Activated CD4-positive, CD25-positive, alpha-beta regulatory T cell treated with anti-CD3 and anti-CD28 coated beads, Interleukin-2, amount 50 U/mL, for 72 hours (primary cell): ENCODE data around the gene DLG3.

Experiments
- DNase-seq: peaks from one replicate; pipeline ENCODE4 v3.0.0; 2021

Gene DLG3

GRCh38 chrX:70437921-70438665 is 6.5 kb upstream of the DLG3 start:
- no peak for DNase-seq

GRCh38 chrX:70439016-70439415 is 5.6 kb upstream of the DLG3 start:
- no peak for DNase-seq

GRCh38 chrX:70442224-70442623 is 2.4 kb upstream of the DLG3 start:
- no peak for DNase-seq

- no peak for DNase-seq
Observed at GRCh38 chrX:70444946-70445656, 466 bp downstream of the DLG3 start.

DNA sequence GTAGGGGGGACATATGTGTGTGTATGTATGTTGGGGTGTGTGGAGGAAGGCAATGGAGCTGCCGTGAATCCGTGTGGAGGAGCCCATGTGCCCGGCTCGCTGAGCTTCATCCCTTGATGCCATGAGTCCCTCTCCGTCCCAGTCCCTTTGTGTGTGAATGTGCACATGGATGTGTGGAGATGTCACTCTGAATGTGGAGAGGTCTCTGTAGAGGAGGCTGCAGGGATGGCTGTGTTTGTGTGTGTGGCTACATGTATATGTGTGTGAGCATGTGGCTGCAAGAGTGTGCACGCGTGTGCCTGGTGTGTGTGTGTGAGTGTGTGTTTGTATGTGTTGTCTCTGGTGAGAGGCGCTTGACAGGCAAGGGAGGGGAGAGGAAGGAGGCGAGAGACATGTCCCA is 1.3 kb downstream of the DLG3 start:
- DNase-seq, result no peak

GRCh38 chrX:70446380-70447350 is 2.0 kb downstream of the DLG3 start:
- DNase-seq, result no peak

DNA sequence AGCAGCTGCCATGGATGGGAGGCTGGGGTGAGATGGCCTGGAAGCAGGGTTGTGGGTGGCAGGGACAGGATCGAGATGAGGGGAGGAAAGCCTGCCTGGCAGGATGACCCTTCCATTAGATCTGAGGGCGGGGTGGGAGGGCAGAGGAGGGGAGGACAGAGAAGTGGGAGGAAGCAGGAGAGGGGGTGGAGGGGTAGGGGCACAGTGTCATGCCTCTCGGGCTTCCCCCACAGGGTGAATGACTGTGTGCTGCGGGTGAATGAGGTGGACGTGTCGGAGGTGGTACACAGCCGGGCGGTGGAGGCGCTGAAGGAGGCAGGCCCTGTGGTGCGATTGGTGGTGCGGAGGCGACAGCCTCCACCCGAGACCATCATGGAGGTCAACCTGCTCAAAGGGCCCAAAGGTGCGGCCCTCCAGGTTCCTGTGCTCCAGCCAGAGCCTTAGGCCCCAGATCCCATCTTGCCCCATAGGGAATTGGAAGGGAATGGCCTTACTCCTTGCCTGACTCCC is 4.9 kb downstream of the DLG3 start:
- DNase-seq, result no peak

DNA sequence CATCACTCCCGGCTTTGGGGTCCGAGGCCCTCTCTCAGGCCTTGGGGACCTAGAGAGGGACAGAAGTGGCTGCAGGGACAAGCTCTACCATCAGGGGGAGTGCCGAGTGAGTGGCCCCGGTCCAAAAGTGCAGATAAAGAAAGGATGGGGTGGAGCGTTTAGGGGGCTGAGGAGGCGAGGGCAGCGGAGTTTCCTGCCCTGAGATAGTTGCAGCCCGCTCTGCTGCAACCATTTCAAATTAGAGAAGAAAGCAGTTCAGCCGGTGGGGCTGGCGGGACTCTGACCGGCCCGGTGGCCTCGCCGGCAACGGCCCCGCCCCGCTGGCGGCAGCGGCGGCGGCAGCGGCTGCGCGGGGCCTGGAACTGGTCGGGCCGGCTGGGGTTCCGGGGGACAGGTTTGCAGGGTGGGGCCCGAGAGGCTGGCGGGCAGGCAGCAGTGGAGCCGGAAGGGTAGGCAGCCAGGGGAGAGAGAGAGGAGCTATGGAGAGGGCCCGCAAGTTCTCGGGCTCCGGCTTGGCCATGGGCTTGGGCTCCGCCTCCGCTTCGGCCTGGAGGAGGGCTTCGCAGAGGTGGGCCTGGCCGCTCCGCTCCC is 7.6 kb downstream of the DLG3 start:
- peak; percentile 58 for DNase-seq

- no peak for DNase-seq
Observed at GRCh38 chrX:70453024-70453618, 8.5 kb downstream of the DLG3 start.

DNA sequence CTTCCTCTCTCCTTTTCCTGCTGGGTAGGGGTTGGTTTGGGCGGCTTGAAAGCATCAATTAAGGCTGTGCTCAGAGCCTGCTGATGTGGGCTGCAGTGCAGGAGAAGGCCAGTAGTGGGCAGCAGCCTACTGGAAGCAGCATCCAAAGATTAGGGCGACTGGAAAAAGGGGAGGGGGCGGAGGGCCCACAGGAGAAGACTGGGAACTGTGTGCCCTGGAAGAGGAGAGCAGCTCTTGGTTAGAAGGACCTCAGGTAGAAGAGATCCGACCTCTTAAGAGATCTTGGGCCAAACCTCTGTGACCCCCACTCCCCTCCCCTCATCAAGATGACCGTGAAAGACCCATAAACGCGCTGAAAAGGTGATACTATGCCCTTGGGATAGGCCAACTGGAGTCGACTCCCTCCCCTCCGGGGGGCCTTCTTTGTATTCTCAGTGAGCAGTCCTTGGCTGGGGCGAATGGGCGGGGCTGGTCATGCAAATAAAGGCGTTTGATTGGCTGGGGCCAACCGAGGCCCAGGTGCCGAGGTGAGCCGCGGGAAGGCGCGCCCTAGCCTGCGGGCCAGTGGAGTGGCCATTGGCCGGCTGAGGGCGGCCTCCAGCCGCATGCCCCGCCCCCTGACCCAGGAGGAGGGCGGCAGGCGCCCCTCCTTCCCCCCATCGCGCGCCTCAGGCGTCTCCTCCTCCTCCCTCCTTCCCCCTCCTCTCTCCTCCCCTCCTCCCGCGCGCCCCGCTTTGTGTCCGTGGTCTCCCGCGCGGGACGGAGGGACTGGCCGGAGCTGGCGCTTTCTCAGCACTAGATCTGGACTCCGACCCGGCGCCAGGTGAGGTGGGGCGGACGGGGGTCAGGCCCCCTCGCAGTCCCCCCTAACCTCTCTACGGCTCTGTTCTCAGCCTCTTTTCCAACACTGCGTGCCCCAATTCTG is 10.1 kb downstream of the DLG3 start:
- DNase-seq, result peak; percentile 66

DNA sequence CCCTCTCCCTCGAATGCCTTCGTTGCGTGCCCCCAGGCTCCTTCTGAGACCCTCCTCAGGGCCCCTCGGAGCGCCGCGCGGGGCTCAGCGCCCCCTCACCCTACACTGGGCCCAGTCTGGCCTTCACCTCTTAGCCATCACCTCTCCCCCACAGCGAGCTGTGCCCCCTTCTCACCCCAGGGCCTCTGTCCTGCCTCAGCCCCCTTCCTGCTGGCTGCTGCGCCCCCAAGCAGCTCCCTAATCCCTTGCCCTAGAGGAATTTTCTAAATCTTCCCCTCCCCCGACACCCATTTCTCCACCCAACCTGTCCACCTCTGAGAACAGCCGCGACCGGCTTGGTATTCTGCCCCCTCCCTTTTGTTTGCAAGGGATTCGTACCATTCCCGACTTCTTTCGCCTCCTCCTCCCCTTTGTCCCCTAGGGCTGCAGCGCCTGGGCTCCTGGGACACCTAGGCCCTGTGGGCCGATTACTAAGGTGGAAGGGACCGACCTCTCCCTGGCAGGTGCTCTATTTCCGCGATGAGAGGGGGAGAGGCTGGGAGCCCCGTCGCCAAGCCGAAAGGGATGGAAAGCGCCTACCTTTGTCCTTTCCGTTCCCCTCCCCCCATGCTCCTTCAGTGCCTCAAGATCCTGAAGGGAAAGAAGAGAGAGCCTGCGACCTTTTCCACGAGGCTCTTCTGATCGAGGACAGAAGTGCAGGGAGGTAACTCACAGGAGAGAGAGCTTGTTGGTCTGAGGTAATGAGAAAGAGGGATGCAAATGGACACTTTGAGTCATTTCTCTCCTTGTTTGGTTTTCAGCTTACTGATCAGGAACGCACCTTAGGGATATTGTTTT is 10.9 kb downstream of the DLG3 start:
- no peak for DNase-seq

DNA sequence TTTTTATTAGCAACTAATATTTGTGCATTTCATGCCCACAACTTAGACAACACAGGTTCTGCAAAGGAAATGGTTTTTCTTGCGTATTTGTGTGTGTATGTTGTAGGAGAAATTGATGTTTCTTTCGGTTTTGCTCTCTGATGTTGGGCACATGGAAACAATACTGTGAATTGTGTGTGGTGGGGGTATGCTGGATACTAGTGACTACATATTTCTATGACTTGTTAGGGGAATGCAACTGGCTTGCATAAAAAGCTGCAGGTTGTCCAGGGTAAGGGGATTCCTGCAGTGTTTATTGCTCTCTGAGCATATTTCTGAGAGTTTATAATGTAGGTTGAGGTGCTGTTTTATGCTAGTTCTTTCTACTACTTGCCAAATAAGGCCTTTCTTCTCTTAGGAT is 11.6 kb downstream of the DLG3 start:
- no peak for DNase-seq

- no peak for DNase-seq
Observed at GRCh38 chrX:70461026-70461425, 16.4 kb downstream of the DLG3 start.

DNA sequence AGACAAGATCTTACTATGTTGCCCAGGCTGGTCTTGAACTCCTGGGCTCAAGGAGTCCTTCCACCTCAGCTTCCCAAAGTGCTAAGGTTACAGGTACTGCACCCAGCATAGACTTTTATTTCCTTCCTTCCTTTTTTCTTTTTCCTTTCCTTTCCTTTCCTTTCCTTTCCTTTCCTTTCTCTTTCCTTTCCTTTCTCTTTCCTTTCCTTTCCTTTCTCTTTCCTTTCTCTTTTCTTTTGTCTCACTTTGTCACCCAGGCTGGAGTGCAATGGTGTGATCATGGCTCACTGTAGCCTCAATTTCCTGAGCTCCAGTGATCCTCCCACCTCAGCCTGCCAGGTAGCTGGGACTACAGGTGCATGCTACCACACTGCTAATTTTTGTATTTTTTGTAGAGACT is 19.4 kb downstream of the DLG3 start:
- no peak for DNase-seq

DNA sequence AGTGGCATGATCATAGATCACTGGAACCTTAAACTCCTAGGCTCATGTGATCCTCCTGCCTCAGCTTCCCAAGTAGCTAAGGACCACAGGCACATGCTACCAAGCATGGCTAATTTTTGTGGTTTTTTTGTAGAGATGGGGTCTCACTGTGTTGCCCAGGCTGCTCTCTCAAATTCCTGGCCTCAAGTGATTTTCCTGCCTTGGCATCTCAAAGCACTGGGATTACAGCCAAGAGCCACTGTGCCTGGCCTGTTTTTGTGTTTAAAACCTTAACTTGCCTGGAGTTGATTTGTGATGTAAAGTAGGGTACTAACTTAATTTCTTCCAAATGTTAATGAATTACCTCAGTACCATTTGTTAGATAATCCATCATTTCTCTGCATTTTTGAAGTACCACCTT is 22.3 kb downstream of the DLG3 start:
- no peak for DNase-seq

- DNase-seq, result no peak
Observed at GRCh38 chrX:70468709-70469108, 24.1 kb downstream of the DLG3 start.

- DNase-seq, result no peak
Observed at GRCh38 chrX:70470850-70471289, 26.2 kb downstream of the DLG3 start.

DNA sequence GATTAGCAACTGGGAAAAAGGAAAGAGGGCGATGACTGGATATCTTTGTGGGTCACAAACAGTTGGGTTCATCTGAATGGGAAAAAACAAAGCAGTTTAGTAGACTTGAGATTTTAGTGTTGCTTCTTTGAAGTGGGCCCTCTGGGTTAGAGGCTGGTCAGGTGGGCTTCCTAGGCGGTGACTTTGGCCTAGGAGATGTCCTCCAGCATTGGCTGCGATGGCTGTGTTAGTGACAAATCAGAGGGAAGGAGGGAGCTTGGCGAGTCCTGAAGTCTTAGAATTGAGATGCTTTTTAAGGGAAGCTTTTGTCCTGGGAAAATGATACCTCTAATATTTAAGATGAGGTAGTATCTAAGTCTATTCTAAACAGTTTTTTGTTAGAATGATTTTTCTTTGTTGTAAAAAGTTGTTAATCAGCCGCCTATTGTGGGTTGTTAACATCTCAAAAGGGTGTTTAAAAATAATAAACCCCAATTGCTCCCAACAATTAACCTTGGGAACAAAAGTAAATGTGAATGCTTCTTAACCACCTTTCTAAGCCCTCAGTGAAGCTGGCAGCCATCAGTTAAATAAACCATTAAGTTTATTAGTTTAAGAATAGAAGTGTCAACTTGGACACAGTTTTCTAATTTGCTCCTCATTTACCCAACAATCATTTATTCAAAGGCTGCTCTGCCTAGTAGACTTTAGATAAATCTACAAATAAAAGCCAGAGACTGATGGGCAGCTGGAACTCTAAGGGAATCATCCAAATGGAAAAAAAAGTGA is 31.7 kb downstream of the DLG3 start:
- no peak for DNase-seq
